Hepatocyte (in vitro differentiated cells): ENCODE data around the gene DPM1. TPM values are rescaled to one million over a fixed set of nuclear protein-coding genes. Genes with fewer than 3 reads are reported as not detected.

Experiments used
- DNase-seq: peaks from one replicate; pipeline ENCODE4 v3.0.0-alpha.2; 2016; ENCODE audit warnings: low spot score
- H2AFZ ChIP-seq: fragments of 200-600 bp; sonication (generic); 2 replicates; pipeline ENCODE4 v1.6.0; 2016; ENCODE audit warnings: antibody characterized with exemption, mild to moderate bottlenecking
- H3K27ac ChIP-seq: fragments of 200-600 bp; sonication (generic); 2 replicates; pipeline ENCODE4 v1.5.1; 2016; ENCODE audit warnings: mild to moderate bottlenecking
- H3K27me3 ChIP-seq: fragments of 200-600 bp; sonication (generic); 2 replicates; pipeline ENCODE4 v1.6.1; 2016
- H3K36me3 ChIP-seq: fragments of 200-600 bp; sonication (generic); replicated peaks from 2 replicates; pipeline ENCODE4 v1.5.1; 2016; ENCODE audit warnings: low read depth; ENCODE audit not compliant: insufficient read depth
- H3K4me1 ChIP-seq: fragments of 200-600 bp; sonication (generic); 2 replicates; pipeline ENCODE4 v1.5.1; 2016; ENCODE audit warnings: mild to moderate bottlenecking, moderate library complexity; ENCODE audit not compliant: insufficient read depth
- H3K4me2 ChIP-seq: fragments of 200-600 bp; sonication (generic); 2 replicates; pipeline ENCODE4 v1.6.0; 2016
- H3K4me3 ChIP-seq: fragments of 200-600 bp; sonication (generic); 2 replicates; pipeline ENCODE4 v1.5.1; 2016; ENCODE audit warnings: mild to moderate bottlenecking
- H3K79me2 ChIP-seq: fragments of 200-600 bp; sonication (generic); 2 replicates; pipeline ENCODE4 v1.6.0; 2017; ENCODE audit warnings: mild to moderate bottlenecking
- H3K9me2 ChIP-seq: fragments of 200-600 bp; sonication (generic); replicated peaks from 2 replicates; pipeline ENCODE4 v1.6.0; 2017; ENCODE audit warnings: mild to moderate bottlenecking; ENCODE audit not compliant: insufficient read depth
- H3K9me3 ChIP-seq: fragments of 200-600 bp; sonication (generic); 2 replicates; pipeline ENCODE4 v1.5.1; 2016; ENCODE audit warnings: low read depth, mild to moderate bottlenecking
- H4K20me1 ChIP-seq: fragments of 200-600 bp; sonication (generic); 2 replicates; pipeline ENCODE4 v1.6.0; 2016; ENCODE audit warnings: mild to moderate bottlenecking; ENCODE audit not compliant: insufficient read depth, poor library complexity, severe bottlenecking
- CTCF ChIP-seq: fragments of 200-600 bp; sonication (generic); IDR thresholded peaks from 2 replicates; pipeline ENCODE4 v1.5.1; 2016; ENCODE audit warnings: antibody characterized with exemption, mild to moderate bottlenecking; ENCODE audit not compliant: poor library complexity
- EZH2 ChIP-seq: fragments of 200-600 bp; sonication (generic); IDR thresholded peaks from 2 replicates; pipeline ENCODE4 v1.6.1; 2016; ENCODE audit warnings: antibody characterized with exemption, mild to moderate bottlenecking, borderline replicate concordance
- EZH2phosphoT487 ChIP-seq: fragments of 200-600 bp; sonication (generic); IDR thresholded peaks from one replicate; pipeline ENCODE4 v1.6.1; 2018; ENCODE audit warnings: antibody characterized with exemption, mild to moderate bottlenecking, low read depth, moderate library complexity; ENCODE audit not compliant: unreplicated experiment, severe bottlenecking
- WGBS: methylation state at CpG from one replicate; pipeline ENCODE4 v1.1.6; 2016; ENCODE audit warnings: low lambda C conversion rate; ENCODE audit errors: missing lambda C conversion rate; 5-methylcytosine and 5-hydroxymethylcytosine counted together
- polyA plus RNA-seq: library from polyadenylated mRNA; unstranded; fragments of >200 nt; fragmentation: Nextera tagmentation; extraction: Ambion mirVana; gene quantifications from 2 replicates; pipeline ENCODE4 v1.2.1, GENCODE V29; 2016
- total RNA-seq: library from RNA; depleted of rRNA; stranded (reverse); fragments of >200 nt; gene quantifications from 2 replicates; pipeline ENCODE4 v1.2.3, GENCODE V29; 2014

DPM1 gene
- total and polyA plus RNA-seq, 2 experiments from 2014 or later = 72.9 to 84.3 TPM

- Histone ChIP-seq H3K79me2 (no peaks in the 10 kb centered on the region), H4K20me1 (no peaks in the 10 kb centered on the region), H3K36me3 (no peaks in the 10 kb centered on the region), H3K4me2 (no peak overlapping the region), H3K27me3 (no peaks in the 10 kb centered on the region), H3K27ac (no peak overlapping the region), H2AFZ (no peak overlapping the region), H3K9me3 (no peaks in the 10 kb centered on the region), H3K4me3 (no peak overlapping the region), H3K4me1 (peaks cover 5% of the 10 kb centered on the region), H3K9me2 (no peaks in the 10 kb centered on the region)
- 48% methylated on average over 4 of the region's 4 CpGs for WGBS
- DNase-seq = peak; percentile 70
- TF ChIP-seq EZH2 (no peak), EZH2phosphoT487 (no peak), CTCF (no peak)
Measured at GRCh38 chr20:50982363-50982762, 24.0 kb upstream of the DPM1 start.

- Histone ChIP-seq H3K4me1 (peaks cover 5% of the 10 kb centered on the region), H4K20me1 (no peaks in the 10 kb centered on the region), H3K79me2 (no peaks in the 10 kb centered on the region), H2AFZ (no peak overlapping the region), H3K9me2 (no peaks in the 10 kb centered on the region), H3K4me2 (no peak overlapping the region), H3K36me3 (no peaks in the 10 kb centered on the region), H3K27ac (no peak overlapping the region), H3K4me3 (no peak overlapping the region), H3K27me3 (no peaks in the 10 kb centered on the region), H3K9me3 (no peaks in the 10 kb centered on the region)
- TF ChIP-seq EZH2phosphoT487 = no peak
- no peak for TF ChIP-seq EZH2
- no peak for TF ChIP-seq CTCF
- no peak for DNase-seq
- 95% methylated on average over 3 of the region's 3 CpGs for WGBS
Measured at GRCh38 chr20:50981714-50982048, 23.3 kb upstream of the DPM1 start.

- H3K36me3 ChIP-seq = no peaks in the 10 kb centered on the region
- H3K27ac ChIP-seq = peak overlapping the region; percentile 42
- no peaks in the 10 kb centered on the region for H3K9me2 ChIP-seq
- WGBS = 61% methylated on average over 25 of the region's 26 CpGs
- H4K20me1 ChIP-seq = no peaks in the 10 kb centered on the region
- H3K4me1 ChIP-seq = peaks cover 5% of the 10 kb centered on the region
- H3K79me2 ChIP-seq = no peaks in the 10 kb centered on the region
- no peaks in the 10 kb centered on the region for H3K27me3 ChIP-seq
- no peak overlapping the region for H2AFZ ChIP-seq
- H3K9me3 ChIP-seq = no peaks in the 10 kb centered on the region
- DNase-seq = peak; percentile 89
- H3K4me2 ChIP-seq = no peak overlapping the region
- H3K4me3 ChIP-seq = no peak overlapping the region
- TF ChIP-seq EZH2 = no peak
- no peak for TF ChIP-seq EZH2phosphoT487
- peak; percentile 82 for TF ChIP-seq CTCF
Measured at GRCh38 chr20:50980851-50981713, 22.8 kb upstream of the DPM1 start.
